GM19043 (cell line): ENCODE results near the gene DUSP28.

ENCODE experiments used
- ATAC-seq: cut with Tn5 transposase; IDR thresholded peaks from one replicate; pipeline ENCODE4 v1.9.1; 2021; ENCODE audit warnings: low read depth; ENCODE audit not compliant: unreplicated experiment

The DUSP28 gene

DNA sequence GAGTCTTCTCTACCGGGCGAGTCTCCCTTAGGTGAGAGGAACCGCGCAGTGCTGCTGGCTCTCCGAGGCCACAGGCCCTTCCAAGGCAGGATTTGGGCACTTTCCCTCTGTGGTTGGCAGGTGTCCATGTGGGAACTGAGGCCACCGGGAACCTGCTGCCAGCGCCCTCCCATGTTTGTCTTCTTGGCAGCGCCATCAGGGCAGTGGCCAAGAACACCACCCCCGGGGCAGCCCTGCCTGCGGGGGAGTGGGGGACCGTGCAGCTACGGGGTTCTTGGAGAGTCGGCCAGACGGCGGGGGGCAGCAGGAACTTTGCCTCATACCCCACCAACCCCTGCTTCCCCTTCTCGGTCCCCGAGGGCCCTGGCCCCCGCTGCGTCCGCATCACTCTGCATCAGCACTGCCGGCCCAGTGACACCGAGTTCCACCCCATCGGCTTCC lies 36.4 kb downstream of the DUSP28 start:
- no peak for ATAC-seq

- no peak for ATAC-seq
Observed at GRCh38 chr2:240597054-240597418, 36.9 kb downstream of the DUSP28 start.

DNA sequence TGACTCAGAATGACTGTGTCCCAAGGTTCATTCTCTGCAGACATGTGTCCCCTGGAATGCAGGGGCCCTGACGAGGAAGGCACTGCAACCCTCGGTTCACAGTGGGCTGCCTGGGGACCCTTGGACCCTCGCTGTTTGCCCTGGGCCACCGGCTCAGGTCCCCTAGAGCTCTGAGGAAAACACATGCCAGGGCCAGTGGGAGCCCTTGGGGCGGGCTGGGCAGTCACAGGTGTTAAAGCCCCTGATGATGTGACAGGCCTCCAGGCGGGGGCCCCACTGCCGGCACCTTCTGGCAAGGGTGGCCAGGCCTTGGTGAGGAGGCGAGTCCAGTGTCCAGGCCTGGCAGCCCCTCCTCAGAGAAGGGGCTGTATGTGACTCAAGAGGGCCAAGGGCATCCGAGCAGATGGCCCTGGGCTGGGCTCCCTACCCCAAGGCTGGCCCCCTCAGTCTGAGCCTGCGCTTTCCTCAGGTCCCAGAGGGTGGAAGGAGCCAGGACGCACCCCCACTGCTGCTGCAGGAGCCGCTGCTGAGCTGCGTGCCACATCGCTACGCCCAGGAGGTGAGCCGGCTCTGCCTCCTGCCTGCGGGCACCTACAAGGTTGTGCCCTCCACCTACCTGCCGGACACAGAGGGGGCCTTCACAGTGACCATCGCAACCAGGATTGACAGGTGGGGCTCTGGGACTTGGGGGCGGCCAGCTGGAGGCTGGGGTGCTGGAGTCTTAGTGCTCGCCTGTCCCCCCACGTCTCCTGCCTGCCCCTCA lies 37.4 kb downstream of the DUSP28 start:
- no peak for ATAC-seq

DNA sequence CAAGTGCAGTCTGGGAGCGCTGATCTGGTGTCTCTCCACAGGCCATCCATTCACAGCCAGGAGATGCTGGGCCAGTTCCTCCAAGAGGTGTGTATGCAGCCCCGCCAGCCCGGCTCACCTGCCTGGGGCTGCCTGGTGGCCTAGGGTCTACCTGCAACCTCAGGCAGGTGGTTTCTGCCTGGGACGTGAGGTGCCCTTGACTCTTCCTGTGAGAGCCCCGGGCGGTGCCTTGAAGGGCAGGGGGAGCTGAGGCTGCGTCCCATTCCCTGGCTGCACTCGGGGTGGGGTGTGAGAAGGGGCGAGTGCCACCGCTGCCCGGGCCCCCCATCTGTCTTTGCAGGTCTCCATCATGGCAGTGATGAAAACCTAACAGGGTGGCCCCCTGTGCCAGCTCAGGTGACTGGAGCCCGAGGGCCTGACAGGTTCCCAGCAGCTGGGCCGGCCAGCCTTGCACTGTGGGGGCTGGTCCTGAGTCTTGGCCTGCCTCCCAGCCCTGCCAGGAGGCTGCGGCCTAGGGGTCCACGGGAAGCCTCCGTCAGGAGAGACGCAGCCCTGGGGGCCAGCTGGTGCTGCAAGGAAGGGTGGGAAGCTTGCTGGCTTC lies 38.3 kb downstream of the DUSP28 start:
- ATAC-seq: no peak

- no peak for ATAC-seq
Observed at GRCh38 chr2:240599141-240599583, 39.0 kb downstream of the DUSP28 start.

GRCh38 chr2:240600451-240600961 lies 40.3 kb downstream of the DUSP28 start:
- ATAC-seq: no peak

DNA sequence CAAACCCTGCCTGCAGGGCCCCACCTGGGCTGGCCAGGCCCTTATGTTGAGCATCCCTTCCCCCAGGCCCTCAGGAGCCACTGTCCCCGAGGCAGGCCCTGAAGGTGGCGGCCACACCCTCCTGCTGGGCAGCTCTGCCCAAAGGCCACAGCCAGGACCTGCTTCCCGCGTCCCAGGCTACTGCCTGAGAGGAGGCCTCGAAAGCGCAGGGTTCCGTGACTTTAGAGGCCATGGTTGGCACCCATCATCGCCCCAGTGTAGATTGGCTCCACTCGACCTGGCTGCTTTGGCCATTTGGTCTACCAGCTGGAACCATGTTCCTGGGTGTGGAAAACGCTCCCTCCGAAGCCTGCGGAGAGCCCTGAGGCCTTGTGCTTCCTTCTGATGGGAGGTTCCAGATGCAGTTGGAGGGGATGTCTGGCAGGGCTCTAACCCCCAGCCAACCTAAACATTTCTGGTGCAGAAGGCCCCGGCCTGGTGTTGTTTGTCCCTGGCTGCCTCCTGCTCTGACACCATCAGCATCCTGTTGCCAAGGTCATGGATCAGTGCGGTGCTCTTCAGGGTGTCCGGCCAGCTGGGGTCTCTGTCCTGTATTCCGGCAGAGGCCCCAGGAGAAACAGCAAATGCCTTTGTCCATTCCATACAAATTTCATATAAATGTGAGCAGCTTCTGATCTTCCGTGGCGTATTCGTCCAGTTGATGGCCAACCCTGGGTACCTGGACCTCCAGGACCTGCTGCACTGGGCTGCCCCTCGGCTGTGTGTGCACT lies 41.1 kb downstream of the DUSP28 start:
- no peak for ATAC-seq

- no peak for ATAC-seq
Observed at GRCh38 chr2:240601831-240602160, 41.6 kb downstream of the DUSP28 start.

DNA sequence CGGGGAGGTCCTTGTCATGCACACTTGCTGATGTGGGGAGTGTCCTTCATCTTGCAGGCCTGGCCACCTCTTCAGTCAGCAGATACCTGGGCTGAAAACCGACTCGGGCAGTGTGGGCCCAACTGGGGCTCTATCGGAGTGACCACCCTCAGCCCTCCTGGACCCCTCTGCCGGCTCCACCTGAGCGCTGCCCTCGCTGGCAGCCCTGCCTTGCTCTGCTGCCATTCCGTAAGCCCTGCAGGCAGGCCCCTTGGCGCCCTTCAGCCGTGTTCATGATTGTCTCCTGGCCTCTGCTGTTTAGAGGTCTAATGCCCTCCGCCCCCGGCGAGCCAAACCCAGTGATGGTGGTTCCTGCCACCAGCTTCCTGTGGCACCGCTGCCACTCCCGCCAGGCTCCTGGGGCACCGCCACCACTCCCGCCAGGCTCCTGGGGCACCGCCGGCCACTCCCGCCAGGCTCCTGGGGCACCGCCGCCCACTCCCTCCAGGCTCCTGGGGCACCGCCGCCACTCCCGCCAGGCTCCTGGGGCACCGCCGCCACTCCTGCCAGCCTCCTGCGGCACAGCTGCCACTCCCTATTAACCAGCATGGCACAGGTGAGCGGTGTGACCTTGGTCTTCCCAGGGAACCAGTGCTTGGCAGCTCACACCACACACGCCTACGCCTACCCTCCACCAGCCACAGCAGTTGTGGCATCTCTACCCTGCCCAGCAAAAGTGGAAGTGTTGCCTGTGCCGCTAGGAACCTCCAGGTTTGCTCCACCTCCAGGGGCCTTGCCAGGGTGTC lies 42.3 kb downstream of the DUSP28 start:
- no peak for ATAC-seq

- ATAC-seq: no peak
Observed at GRCh38 chr2:240603081-240603835, 43.1 kb downstream of the DUSP28 start.

- ATAC-seq: no peak
Observed at GRCh38 chr2:240603846-240604245, 43.7 kb downstream of the DUSP28 start.

DNA sequence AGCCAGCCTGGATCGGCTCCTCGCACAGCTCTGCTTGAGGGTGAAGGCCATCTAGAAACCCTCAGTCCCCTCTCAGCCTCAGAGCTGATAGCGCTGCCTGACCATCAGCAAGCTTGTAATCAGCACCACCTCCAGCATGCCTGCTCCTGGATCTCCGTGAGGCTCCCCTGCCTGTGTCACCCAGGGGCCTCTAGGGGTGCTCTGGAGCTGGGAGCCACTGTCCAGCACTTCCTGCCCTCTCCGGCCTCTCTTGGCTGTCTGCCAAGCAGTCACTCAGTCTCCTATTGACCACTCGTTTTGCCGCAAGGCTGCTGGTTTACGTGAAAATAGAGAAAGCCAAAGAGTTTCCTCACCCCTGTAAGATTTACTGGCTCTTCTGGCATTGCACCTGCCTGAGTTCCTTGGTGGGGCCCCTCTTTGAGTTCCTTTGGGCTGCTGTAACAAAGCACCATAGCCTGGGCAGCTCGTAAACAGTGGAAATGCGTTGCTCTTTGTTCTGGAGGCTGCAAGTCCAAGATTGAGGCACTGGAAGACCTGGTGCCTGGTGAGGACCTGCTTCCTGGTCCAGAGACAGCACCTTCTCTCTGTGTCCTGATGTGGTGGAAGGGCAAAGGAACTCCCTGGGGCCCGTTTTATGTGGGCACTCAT lies 44.3 kb downstream of the DUSP28 start:
- no peak for ATAC-seq

DNA sequence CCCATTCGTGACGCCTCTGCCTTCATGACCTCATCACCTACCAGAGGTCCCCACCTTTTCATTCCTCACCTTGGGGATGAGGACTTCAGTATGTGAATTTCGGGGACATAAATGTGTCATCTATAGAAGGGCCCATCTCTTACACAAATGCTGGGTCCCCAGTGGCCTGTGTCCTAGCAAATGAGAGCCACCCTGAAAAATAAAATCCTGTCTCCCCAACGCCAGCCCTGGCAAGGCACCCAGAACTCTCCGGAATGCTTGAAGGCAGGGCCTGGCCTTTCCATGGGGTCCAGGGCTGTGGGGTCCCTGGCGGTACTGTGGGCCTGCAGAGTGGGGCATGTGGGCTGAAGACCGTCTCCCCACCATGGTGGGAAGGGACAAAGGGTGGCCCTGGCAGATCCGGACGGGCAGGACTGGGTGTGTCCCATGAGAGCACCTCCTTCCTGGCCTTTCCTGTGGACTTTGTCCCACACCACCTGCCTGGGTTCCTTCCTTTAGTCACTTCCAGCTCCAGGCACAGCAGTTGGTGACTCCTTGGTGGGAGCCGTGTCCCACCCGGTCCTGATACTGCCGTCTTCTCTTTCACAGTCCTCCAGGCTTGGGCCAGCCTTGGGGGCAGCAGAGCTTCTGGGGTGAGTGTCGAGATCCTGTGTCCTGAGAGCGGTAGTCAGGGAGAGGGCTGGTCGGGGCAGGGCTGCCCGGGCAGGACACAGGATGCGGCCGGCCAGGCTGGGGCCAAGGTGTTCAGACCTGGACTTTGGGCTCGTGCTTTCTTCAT lies 45.0 kb downstream of the DUSP28 start:
- ATAC-seq: no peak

DNA sequence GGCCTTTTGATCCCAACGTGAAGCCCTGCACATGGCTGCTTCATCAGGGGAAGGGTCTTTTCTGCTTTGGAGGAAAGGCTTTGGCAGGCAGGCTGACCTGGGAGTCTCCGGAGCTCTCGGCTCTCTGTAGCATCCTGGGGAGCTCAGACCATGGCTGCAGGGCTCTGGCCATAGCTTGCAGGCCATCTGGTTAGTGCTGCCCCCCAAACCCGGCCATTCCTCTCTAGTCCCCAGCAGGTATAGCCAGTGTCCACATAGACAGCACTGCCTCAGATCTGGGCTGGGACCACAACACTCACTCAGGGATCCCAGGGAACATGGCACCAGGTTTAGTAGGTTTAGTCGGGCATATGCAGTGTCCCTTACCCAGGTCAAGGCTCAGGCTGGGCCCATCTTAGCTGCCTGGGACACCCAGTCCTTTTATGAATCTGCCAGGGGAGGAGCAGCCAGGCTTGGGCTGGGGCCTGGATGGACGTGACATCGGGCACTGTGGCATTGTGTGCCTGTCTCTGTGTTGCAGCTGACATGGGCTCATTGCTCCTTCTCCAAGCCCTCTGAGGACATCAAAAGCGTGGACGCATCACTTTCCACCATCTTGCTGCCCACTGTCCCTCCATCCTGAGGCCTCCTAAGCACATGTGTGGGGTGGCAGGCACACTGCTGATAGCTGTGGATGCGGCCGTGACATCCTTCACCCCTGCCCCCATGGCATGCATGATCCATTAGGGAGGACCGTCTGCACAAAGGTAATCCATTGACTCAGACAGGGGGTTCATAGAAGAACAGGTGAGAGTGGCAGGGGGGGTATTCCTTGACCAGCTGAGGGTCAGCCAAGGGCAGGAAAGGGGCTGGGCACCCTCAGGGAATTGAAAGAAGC lies 45.9 kb downstream of the DUSP28 start:
- no peak for ATAC-seq

- ATAC-seq: no peak
Observed at GRCh38 chr2:240611601-240612210, 51.5 kb downstream of the DUSP28 start.
